NCI-H345 treated with DMSO at 0.1 percent for 48 hours (cell line): ENCODE results near the gene ARHGEF2.
A peak's percentile ranks its signal among the peaks of the same experiment; 100 is the strongest.

Experiments used
- DNase-seq: peaks from one replicate; lab custom pipeline; 2025; ENCODE audit not compliant: unreplicated experiment; lab: John Stamatoyannopoulos, UW

The ARHGEF2 gene

GRCh38 chr1:155978325-155978972 lies at the start of gene ARHGEF2:
Gene ARHGEF2 (minus strand): TSS chr1:155978547. CDS start chr1:155978427, 120 bp downstream.
- DNase-seq, result peak; percentile 78

DNA sequence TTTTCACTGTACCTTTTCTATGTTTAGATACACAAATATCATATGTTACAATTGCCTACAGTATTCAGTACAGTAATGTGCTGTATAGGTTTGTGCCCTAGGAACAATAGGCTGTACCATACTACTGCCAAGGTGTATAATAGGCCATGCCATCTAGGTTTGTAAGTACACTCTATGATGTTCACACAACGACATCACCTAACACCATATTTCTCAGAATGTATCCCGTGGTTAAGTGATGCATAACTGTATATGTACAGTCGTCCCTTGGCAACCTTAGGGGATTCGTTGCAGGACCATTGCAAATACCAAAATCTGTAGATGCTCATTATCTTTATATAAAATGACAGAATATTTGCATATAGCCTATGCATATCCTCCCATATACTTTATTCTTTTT lies 48.2 kb upstream of the ARHGEF2 start:
- DNase-seq, result no peak

GRCh38 chr1:156025876-156026275 lies 47.5 kb upstream of the ARHGEF2 start:
- DNase-seq, result no peak

GRCh38 chr1:156024801-156025200 lies 46.5 kb upstream of the ARHGEF2 start:
- no peak for DNase-seq

DNA sequence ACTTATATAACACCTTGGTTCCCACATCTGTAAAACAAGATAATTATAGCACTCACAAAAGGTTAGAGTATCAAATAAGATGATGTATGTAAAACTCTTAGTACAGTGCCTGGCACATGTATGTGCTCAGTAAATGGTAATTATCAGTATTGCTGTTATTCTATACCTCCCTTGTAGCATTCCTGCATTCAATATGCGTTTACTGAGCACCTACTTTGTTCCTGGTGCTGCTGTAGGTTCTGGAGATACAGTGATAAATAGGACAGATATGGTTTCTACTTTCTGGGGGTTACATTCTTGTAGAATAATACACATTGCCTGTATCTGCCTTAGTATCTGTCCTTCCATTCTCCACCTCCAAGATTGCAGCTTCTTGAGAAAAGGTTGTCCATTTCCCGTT lies 43.6 kb upstream of the ARHGEF2 start:
- no peak for DNase-seq

DNA sequence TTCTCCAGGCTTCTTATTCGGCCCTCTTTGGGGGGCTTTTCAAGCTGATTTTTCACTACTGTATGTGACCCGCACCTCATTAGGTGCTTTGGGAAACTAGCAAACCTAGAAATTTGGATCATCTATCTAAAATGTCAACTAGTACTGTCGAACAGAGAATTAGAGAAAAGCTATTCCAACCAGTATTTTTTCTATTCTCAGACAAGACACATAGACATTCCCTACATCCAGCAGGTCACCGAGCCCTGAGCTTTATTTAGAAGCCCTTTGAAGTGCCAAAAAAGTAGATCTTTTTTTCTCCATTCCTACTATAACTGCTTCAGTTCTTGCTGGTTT lies 42.7 kb upstream of the ARHGEF2 start:
- no peak for DNase-seq

- DNase-seq, result peak; percentile 100
Measured at GRCh38 chr1:156020293-156021092, 42.1 kb upstream of the ARHGEF2 start, which contains the start of gene SSR2. Gene SSR2 (minus strand): TSS chr1:156020951. CDS start chr1:156020167, 784 bp downstream.

GRCh38 chr1:156019946-156020292 lies 41.6 kb upstream of the ARHGEF2 start:
- no peak for DNase-seq

DNA sequence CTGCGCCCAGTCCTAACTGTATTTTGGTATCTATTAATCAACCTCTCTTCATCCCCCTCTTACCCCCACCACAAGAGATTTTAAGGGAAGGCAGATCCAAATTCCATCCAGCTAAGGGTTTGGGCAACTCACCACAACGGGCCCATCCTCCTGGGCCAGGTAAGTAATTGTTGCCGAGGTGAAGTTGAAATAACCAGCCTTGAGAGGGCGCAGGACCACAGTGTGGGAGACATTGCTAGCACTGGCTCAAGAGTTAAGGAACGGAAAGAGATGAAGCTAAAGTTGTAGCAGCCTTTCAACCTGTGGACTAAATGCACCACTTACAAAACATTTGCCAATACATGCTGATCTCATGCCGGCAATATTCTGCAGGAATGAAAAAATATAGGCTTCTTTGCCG lies 36.5 kb upstream of the ARHGEF2 start:
- DNase-seq, result no peak

- no peak for DNase-seq
Measured at GRCh38 chr1:156012051-156012817, 33.9 kb upstream of the ARHGEF2 start.

- DNase-seq, result no peak
Measured at GRCh38 chr1:156009404-156009803, 31.1 kb upstream of the ARHGEF2 start.

DNA sequence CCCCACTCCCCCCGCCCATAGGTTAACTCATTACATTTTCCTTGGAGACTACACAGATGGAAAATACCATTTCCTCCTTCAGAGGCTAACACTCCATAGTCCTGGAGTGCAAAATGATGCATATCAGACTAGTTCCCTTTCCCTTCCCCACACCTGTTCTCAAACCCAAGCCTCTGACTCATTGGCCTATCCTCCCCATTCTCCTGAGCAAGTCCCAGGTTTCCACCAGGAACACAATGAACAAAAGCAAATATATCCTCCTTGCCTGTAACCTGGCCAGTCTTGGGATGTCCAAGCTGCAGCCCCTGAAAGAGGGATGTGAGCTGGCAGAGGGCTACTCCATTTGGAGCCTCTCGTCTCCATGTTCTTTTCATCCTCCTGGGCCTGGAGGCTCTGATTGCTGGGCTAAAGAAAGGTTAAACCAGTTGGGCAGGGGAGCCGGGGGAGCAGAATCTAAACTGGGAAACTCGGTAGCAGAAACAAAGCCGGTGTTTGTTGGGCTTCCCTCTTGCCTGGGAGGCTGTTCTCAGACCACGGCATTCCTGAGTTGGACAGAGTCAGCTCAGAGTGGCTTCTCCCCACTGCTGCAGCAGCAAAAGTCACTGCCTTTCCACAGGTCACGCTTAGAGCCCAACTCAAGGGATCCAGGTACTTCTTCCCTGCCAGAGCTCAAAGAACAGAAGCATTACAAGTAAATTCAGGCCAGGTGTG lies 28.5 kb upstream of the ARHGEF2 start:
- DNase-seq, result no peak

DNA sequence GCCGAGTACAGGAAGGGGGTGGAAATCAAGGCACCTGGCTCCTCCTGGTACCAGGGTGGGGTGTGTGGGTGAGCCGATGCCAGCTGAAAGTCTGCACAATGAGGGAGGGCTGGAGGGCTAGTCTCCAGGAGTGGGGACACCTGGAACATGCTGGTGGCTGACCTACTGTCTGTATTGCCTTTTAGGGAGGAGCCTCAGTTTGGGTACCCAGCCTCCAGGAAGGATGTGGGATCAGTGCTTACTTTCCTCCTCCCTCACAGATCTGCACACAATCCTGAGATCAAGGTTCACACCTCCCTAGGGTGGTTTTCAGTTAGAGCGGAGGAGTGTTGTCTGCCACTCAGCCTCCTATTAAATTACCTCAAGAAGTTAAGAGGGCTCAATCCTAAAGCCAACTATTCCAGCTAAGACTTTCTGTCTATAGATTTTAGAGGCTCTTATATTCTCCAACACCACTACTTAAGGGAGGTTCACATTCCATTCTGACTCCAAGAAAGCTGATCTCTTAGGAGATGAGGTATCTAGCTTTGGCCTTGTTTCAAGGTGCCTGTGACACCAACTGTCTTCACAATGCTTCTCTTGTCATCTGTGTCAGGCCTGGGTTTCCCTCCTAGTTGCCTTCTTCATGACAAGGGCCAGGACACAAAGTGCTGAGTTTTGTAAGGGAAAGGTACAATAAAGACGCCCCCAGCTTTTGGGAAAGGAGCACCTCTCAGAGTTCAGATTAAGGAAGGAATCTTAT lies 26.7 kb upstream of the ARHGEF2 start:
- no peak for DNase-seq

DNA sequence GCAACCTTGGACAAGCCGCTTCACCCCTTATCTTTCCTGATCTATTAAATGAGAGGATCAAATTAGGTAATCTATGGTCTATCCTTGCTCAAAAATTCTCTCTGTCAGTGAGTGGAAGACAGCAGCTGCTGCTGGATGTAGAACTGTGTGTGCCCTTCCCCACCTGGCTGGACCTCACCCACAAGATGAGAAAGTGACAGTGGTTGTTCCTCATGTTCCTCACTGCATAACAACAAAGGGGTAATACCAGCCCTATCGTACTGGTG lies 25.5 kb upstream of the ARHGEF2 start:
- no peak for DNase-seq

GRCh38 chr1:156002188-156002911 lies 24.0 kb upstream of the ARHGEF2 start:
- no peak for DNase-seq

- DNase-seq, result no peak
Measured at GRCh38 chr1:156001662-156002171, 23.4 kb upstream of the ARHGEF2 start.

DNA sequence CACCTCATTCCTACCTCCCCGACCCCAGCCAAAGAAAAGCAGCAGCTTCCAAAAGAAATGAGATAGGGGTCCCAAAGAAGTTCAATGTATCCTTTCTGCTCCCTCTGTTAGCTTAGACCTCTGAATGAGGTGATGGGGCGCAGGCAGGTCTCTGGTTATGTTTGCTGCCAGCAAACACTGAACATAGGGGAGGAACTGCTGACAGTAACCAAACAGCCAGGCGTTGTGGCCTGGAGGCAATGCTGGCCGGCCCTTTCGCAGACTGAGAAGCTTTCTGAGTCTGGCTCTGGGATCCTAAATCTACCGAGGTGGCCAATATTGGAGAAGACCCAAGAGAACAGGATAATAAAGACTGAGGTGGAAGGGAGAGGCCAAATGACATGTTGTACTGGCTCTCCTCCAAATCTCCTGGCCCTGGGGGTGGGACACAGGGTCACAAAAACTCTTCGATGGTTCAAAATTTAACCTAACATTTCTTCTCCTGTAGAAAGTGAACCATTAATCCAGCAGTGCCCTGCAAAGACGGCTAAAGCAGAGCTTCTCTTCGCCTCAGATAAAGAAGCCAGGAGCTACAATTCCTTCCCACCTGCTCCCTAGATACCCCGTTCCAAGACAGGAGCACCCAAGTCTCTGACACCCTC lies 22.8 kb upstream of the ARHGEF2 start:
- no peak for DNase-seq

GRCh38 chr1:155999964-156000363 lies 21.6 kb upstream of the ARHGEF2 start:
- no peak for DNase-seq

DNA sequence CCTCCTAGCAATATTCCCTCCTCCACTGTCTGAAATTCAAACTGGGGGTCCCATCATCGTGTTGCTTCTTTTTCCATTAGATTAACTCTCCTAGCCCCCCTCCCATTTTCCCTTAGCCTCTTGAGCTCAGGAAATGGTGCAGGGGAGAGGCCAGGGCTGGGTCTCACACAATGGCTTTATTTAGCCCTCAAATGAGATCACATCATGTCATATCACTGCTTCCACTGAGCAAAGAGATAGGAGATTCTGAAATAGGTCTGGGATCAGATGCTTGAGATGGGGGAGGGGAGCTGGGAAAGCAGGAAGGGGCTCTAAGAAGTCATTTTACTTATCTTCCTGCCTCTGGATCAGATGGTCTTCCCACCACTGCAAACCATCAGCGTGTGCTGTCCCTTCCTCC lies 17.8 kb upstream of the ARHGEF2 start:
- DNase-seq, result no peak

DNA sequence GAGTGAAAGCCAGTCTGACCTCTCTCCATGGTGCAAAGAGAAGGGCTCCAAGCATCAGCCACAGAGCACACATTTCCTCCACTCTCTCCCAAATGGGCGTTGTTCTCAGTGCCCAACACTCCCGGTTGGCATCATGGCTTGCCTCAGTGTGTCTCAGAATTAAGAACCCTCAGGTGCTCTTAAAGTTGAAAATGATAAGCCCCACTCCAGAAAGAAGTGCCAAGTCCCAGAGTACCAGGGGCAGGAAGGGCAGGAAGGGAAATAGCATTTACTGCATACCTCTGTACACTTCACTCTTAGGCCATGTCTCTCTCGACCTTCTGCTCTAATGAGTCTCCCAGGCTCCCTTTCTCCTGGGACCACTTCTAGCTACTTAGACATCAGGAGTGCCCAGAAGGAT lies 15.2 kb upstream of the ARHGEF2 start:
- DNase-seq, result no peak
